ENCODE measurements around the gene MAP4K3.

GRCh38 chr2:39405364-39405763 lies 31.7 kb downstream of the MAP4K3 start:
- TF ChIP-seq ZBTB33 (IDR thresholded peaks at IDR 0.05), result no peak
- TF ChIP-seq, protein P1, sequence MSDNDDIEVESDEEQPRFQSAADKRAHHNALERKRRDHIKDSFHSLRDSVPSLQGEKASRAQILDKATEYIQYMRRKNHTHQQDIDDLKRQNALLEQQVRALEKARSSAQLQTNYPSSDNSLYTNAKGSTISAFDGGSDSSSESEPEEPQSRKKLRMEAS (IDR thresholded peaks at IDR 0.05; ENCODE audit: low read depth, low read length), result no peak
- TF ChIP-seq RAD21 (IDR thresholded peaks at IDR 0.05; ENCODE audit: insufficient read depth, low read depth, low read length), result no peak
- no peak for TF ChIP-seq CTCF (IDR thresholded peaks at IDR 0.05 in 2 of 3, conservative IDR thresholded peaks at IDR 0.05 in 1 of 3; ENCODE audit: control insufficient read depth in 2 of 3, extremely low read depth in 1 of 3, insufficient read depth in 1 of 3, low read depth in 3 of 3, low read length in 3 of 3)
- TF ChIP-seq, protein P2, sequence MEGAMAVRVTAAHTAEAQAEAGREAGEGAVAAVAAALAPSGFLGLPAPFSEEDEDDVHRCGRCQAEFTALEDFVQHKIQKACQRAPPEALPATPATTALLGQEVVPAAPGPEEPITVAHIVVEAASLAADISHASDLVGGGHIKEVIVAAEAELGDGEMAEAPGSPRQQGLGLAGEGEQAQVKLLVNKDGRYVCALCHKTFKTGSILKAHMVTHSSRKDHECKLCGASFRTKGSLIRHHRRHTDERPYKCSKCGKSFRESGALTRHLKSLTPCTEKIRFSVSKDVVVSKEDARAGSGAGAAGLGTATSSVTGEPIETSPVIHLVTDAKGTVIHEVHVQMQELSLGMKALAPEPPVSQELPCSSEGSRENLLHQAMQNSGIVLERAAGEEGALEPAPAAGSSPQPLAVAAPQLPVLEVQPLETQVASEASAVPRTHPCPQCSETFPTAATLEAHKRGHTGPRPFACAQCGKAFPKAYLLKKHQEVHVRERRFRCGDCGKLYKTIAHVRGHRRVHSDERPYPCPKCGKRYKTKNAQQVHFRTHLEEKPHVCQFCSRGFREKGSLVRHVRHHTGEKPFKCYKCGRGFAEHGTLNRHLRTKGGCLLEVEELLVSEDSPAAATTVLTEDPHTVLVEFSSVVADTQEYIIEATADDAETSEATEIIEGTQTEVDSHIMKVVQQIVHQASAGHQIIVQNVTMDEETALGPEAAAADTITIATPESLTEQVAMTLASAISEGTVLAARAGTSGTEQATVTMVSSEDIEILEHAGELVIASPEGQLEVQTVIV (IDR thresholded peaks at IDR 0.05; ENCODE audit: borderline replicate concordance, partially characterized antibody), result no peak
- TF ChIP-seq, protein P3, sequence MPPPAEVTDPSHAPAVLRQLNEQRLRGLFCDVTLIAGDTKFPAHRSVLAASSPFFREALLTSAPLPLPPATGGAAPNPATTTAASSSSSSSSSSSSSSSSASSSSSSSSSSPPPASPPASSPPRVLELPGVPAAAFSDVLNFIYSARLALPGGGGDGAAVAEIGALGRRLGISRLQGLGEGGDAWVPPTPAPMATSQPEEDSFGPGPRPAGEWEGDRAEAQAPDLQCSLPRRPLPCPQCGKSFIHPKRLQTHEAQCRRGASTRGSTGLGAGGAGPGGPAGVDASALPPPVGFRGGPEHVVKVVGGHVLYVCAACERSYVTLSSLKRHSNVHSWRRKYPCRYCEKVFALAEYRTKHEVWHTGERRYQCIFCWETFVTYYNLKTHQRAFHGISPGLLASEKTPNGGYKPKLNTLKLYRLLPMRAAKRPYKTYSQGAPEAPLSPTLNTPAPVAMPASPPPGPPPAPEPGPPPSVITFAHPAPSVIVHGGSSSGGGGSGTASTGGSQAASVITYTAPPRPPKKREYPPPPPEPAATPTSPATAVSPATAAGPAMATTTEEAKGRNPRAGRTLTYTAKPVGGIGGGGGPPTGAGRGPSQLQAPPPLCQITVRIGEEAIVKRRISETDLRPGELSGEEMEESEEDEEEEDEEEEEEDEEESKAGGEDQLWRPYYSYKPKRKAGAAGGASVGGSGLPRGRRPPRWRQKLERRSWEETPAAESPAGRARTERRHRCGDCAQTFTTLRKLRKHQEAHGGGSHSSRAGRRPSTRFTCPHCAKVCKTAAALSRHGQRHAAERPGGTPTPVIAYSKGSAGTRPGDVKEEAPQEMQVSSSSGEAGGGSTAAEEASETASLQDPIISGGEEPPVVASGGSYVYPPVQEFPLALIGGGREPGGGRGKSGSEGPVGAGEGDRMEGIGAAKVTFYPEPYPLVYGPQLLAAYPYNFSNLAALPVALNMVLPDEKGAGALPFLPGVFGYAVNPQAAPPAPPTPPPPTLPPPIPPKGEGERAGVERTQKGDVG (CRISPR knock-in tag; IDR thresholded peaks at IDR 0.05), result no peak
- no peak for TF ChIP-seq RBBP5 (conservative IDR thresholded peaks at IDR 0.05)
- TF ChIP-seq, protein P4, sequence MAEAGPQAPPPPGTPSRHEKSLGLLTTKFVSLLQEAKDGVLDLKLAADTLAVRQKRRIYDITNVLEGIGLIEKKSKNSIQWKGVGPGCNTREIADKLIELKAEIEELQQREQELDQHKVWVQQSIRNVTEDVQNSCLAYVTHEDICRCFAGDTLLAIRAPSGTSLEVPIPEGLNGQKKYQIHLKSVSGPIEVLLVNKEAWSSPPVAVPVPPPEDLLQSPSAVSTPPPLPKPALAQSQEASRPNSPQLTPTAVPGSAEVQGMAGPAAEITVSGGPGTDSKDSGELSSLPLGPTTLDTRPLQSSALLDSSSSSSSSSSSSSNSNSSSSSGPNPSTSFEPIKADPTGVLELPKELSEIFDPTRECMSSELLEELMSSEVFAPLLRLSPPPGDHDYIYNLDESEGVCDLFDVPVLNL (IDR thresholded peaks at IDR 0.05; ENCODE audit: low read depth, low read length), result no peak
- TF ChIP-seq CHD1 (IDR thresholded peaks at IDR 0.05; ENCODE audit: low read depth, low read length), result no peak
- no peak for TF ChIP-seq ATF2 (IDR thresholded peaks at IDR 0.05; ENCODE audit: low read length)
- TF ChIP-seq, protein P5, sequence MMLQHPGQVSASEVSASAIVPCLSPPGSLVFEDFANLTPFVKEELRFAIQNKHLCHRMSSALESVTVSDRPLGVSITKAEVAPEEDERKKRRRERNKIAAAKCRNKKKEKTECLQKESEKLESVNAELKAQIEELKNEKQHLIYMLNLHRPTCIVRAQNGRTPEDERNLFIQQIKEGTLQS (IDR thresholded peaks at IDR 0.05; ENCODE audit: borderline replicate concordance, extremely low read depth, low read depth, low read length), result no peak
- TF ChIP-seq SMC3 (IDR thresholded peaks at IDR 0.05; ENCODE audit: borderline replicate concordance, low read length), result no peak
- no peak for TF ChIP-seq BHLHE40 (IDR thresholded peaks at IDR 0.05; ENCODE audit: borderline replicate concordance in 1 of 2, low read depth in 2 of 2, low read length in 1 of 2)
- no peak for TF ChIP-seq MYC (IDR thresholded peaks at IDR 0.05; ENCODE audit: insufficient read depth, insufficient read length, insufficient replicate concordance, low read length, severe bottlenecking)
